Neural cell (in vitro differentiated cells): Measurements from ENCODE around the gene ALKBH8. TPM values are rescaled to one million over a fixed set of nuclear protein-coding genes. Genes with fewer than 3 reads are reported as not detected.

Experiments used
- H2AFZ ChIP-seq: fragments of 200-600, 300-800 bp; sonication (generic), shearing (Covaris generic); 2 replicates; pipeline ENCODE4 v1.6.0; 2014; ENCODE audit warnings: low read depth, mild to moderate bottlenecking, antibody characterized with exemption, low read length, moderate library complexity
- H3F3A ChIP-seq: fragments of 200-600 bp; shearing (Covaris generic); 2 replicates; pipeline ENCODE4 v1.6.1; 2016; ENCODE audit warnings: mild to moderate bottlenecking, moderate library complexity, mixed read lengths, antibody characterized with exemption, low read length; ENCODE audit not compliant: insufficient read depth, poor library complexity, severe bottlenecking
- H3K27ac ChIP-seq: fragments of 200-600, 300-800 bp; sonication (generic), shearing (Covaris generic); 2 replicates; pipeline ENCODE4 v1.5.1; 2014; ENCODE audit warnings: mild to moderate bottlenecking, low read length, moderate library complexity
- H3K27me3 ChIP-seq: fragments of 300-800, 200-600 bp; sonication (generic), shearing (Covaris generic); 2 replicates; pipeline ENCODE4 v1.6.0; 2014; ENCODE audit warnings: mild to moderate bottlenecking, low read depth, low read length, moderate library complexity; ENCODE audit not compliant: insufficient read depth
- H3K36me3 ChIP-seq: fragments of 300-800, 200-600 bp; sonication (generic), shearing (Covaris generic); 2 replicates; pipeline ENCODE4 v1.5.1; 2014; ENCODE audit warnings: mild to moderate bottlenecking, antibody characterized with exemption, low read length, moderate library complexity; ENCODE audit not compliant: insufficient read depth
- H3K4me2 ChIP-seq: fragments of 300-800, 200-600 bp; sonication (generic), shearing (Covaris generic); 2 replicates; pipeline ENCODE4 v1.6.0; 2014; ENCODE audit warnings: mild to moderate bottlenecking, low read length
- H3K4me3 ChIP-seq: fragments of 300-800, 200-600 bp; sonication (generic), shearing (Covaris generic); 2 replicates; pipeline ENCODE4 v1.5.1; 2014; ENCODE audit warnings: mild to moderate bottlenecking, low read length, moderate library complexity
- H3K79me2 ChIP-seq: fragments of 200-600 bp; shearing (Covaris generic); replicated peaks from 2 replicates; pipeline ENCODE4 v1.6.0; 2014; ENCODE audit warnings: mild to moderate bottlenecking, low read length, moderate library complexity; ENCODE audit not compliant: insufficient read depth
- H3K9ac ChIP-seq: fragments of 300-800, 200-600 bp; sonication (generic), shearing (Covaris generic); 2 replicates; pipeline ENCODE4 v1.6.1; 2016; ENCODE audit warnings: mild to moderate bottlenecking, low read length, mixed read lengths
- H3K9me2 ChIP-seq: fragments of 200-600 bp; shearing (Covaris generic); 2 replicates; pipeline ENCODE4 v1.6.1; 2016; ENCODE audit warnings: mild to moderate bottlenecking, low read length, mixed read lengths; ENCODE audit not compliant: insufficient read depth
- H3K9me3 ChIP-seq: fragments of 200-600, 300-800 bp; sonication (generic), shearing (Covaris generic); 2 replicates; pipeline ENCODE4 v1.6.1; 2016; ENCODE audit warnings: mild to moderate bottlenecking, mixed run types, low read length, moderate library complexity, mixed read lengths
- H4K20me1 ChIP-seq: fragments of 200-600 bp; shearing (Covaris generic); 2 replicates; pipeline ENCODE4 v1.6.1; 2016; ENCODE audit warnings: mild to moderate bottlenecking, mixed run types; ENCODE audit not compliant: insufficient read depth
- CTCF ChIP-seq: fragments of 450-650 bp; IDR thresholded peaks from 2 replicates; pipeline ENCODE4 v1.5.1; 2014; ENCODE audit warnings: antibody characterized with exemption, mild to moderate bottlenecking, moderate library complexity; ENCODE audit not compliant: poor library complexity, severe bottlenecking
- EP300 ChIP-seq: fragments of 450-650 bp; conservative IDR thresholded peaks from 2 replicates; pipeline ENCODE4 v1.6.1; 2014; ENCODE audit warnings: antibody characterized with exemption, mild to moderate bottlenecking, moderate library complexity; ENCODE audit not compliant: poor library complexity, severe bottlenecking
- EZH2 ChIP-seq: fragments of 200-600, 300-800 bp; shearing (Covaris generic), sonication (generic); IDR thresholded peaks from 2 replicates; pipeline ENCODE4 v1.6.1; 2014; ENCODE audit warnings: antibody characterized with exemption, low read length, borderline replicate concordance, mild to moderate bottlenecking; ENCODE audit not compliant: insufficient read depth, poor library complexity, severe bottlenecking
- MXI1 ChIP-seq: fragments of 450-650 bp; conservative IDR thresholded peaks from 2 replicates; pipeline ENCODE4 v1.6.1; 2014; ENCODE audit warnings: antibody characterized with exemption, mild to moderate bottlenecking; ENCODE audit not compliant: poor library complexity, severe bottlenecking
- POLR2AphosphoS5 ChIP-seq: IDR thresholded peaks from 2 replicates; pipeline ENCODE4 v1.6.1; 2012
- RAD21 ChIP-seq: fragments of 450-650 bp; conservative IDR thresholded peaks from 2 replicates; pipeline ENCODE4 v1.6.1; 2014; ENCODE audit warnings: antibody characterized with exemption, mild to moderate bottlenecking, moderate library complexity
- REST ChIP-seq: IDR thresholded peaks from 2 replicates; pipeline ENCODE4 v1.6.1; 2012; ENCODE audit warnings: borderline replicate concordance
- SMC3 ChIP-seq: fragments of 450-650 bp; conservative IDR thresholded peaks from 2 replicates; pipeline ENCODE4 v1.6.1; 2014; ENCODE audit warnings: antibody characterized with exemption, mild to moderate bottlenecking, moderate library complexity; ENCODE audit not compliant: poor library complexity
- TAF1 ChIP-seq: IDR thresholded peaks from 2 replicates; pipeline ENCODE4 v1.6.1; 2012; ENCODE audit warnings: low read depth
- polyA plus RNA-seq: library from polyadenylated mRNA; depleted of rRNA; stranded (reverse); fragments of >200 nt; gene quantifications from 2 replicates; pipeline ENCODE4 v1.2.3, GENCODE V29; 2014

ALKBH8 gene
- polyA plus RNA-seq, 1 donor from 2014 or later = 7.6 TPM

GRCh38 chr11:107505647-107506225, 59.8 kb downstream of the ALKBH8 start:
- Histone ChIP-seq H4K20me1 (no peaks in the 10 kb centered on the region), H3F3A (no peaks in the 10 kb centered on the region), H3K9me3 (peaks cover 3% of the 10 kb centered on the region), H3K27ac (no peak overlapping the region), H3K79me2 (no peaks in the 10 kb centered on the region), H2AFZ (no peak overlapping the region), H3K4me2 (no peak overlapping the region), H3K9me2 (no peaks in the 10 kb centered on the region), H3K27me3 (no peaks in the 10 kb centered on the region), H3K9ac (no peak overlapping the region), H3K4me3 (no peak overlapping the region), H3K36me3 (peaks cover 18% of the 10 kb centered on the region)
- no peak for TF ChIP-seq EZH2
- no peak for TF ChIP-seq SMC3
- no peak for TF ChIP-seq RAD21
- no peak for TF ChIP-seq EP300
- no peak for TF ChIP-seq TAF1
- no peak for TF ChIP-seq REST
- TF ChIP-seq CTCF = no peak
- TF ChIP-seq POLR2AphosphoS5 = no peak
- no peak for TF ChIP-seq MXI1

GRCh38 chr11:107504981-107505380, 60.6 kb downstream of the ALKBH8 start:
- H3K27me3 ChIP-seq = no peaks in the 10 kb centered on the region
- no peak overlapping the region for H2AFZ ChIP-seq
- H3K9me3 ChIP-seq = peaks cover 3% of the 10 kb centered on the region
- H3K27ac ChIP-seq = no peak overlapping the region
- no peaks in the 10 kb centered on the region for H3K79me2 ChIP-seq
- no peaks in the 10 kb centered on the region for H3K9me2 ChIP-seq
- no peak overlapping the region for H3K4me3 ChIP-seq
- H3K36me3 ChIP-seq = peaks cover 18% of the 10 kb centered on the region
- H3K9ac ChIP-seq = no peak overlapping the region
- H3F3A ChIP-seq = no peaks in the 10 kb centered on the region
- TF ChIP-seq MXI1 (no peak), EP300 (no peak), TAF1 (no peak), RAD21 (no peak), EZH2 (no peak), REST (no peak), CTCF (no peak), SMC3 (no peak), POLR2AphosphoS5 (no peak)
- no peaks in the 10 kb centered on the region for H4K20me1 ChIP-seq
- no peak overlapping the region for H3K4me2 ChIP-seq
